ENCODE results near the gene INA. TPM values are rescaled to one million over a fixed set of nuclear protein-coding genes. Genes with fewer than 3 reads are reported as not detected.
A peak's percentile ranks its signal among the peaks of the same experiment; 100 is the strongest.

INA gene
- total RNA-seq, 1 donor from 2014 or later = 2.4 TPM

DNA sequence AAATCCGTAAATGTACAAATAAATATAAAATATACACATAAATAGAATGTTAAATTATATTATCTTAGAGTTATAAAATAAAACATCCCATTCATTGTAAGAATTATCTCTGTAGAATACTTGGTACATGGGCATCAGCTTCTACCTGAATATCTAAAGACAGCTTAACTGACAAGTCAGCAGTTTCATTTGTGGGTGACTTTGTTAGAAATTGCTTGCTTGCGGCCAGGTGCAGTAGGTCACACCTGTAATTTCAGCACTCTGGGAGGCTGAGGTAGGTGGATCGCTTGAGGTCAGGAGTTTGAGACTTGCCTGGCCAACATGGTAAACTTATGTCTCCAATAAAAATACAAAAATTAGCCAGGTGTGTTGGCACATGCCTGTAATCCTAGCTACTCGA lies 59.4 kb downstream of the INA start:
- TF ChIP-seq, protein P1, sequence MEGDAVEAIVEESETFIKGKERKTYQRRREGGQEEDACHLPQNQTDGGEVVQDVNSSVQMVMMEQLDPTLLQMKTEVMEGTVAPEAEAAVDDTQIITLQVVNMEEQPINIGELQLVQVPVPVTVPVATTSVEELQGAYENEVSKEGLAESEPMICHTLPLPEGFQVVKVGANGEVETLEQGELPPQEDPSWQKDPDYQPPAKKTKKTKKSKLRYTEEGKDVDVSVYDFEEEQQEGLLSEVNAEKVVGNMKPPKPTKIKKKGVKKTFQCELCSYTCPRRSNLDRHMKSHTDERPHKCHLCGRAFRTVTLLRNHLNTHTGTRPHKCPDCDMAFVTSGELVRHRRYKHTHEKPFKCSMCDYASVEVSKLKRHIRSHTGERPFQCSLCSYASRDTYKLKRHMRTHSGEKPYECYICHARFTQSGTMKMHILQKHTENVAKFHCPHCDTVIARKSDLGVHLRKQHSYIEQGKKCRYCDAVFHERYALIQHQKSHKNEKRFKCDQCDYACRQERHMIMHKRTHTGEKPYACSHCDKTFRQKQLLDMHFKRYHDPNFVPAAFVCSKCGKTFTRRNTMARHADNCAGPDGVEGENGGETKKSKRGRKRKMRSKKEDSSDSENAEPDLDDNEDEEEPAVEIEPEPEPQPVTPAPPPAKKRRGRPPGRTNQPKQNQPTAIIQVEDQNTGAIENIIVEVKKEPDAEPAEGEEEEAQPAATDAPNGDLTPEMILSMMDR (IDR thresholded peaks at IDR 0.05) = no peak
- Mint-ChIP-seq H3K27ac (ENCODE audit: unreplicated experiment) (no peak overlapping the region), H3K27me3 (ENCODE audit: unreplicated experiment) (no peaks in the 10 kb centered on the region), H3K4me1 (ENCODE audit: unreplicated experiment) (no peaks in the 10 kb centered on the region), H3K4me3 (ENCODE audit: unreplicated experiment) (no peak overlapping the region), H3K36me3 (ENCODE audit: unreplicated experiment) (peaks cover 6% of the 10 kb centered on the region), H3K9me3 (ENCODE audit: unreplicated experiment) (no peaks in the 10 kb centered on the region)
- peak; percentile 21 for DNase-seq (ENCODE audit: extremely low spot score, unreplicated experiment)

Other genes starting within 250 kb of the INA start
- gene NT5C2, start 83.9 kb upstream of the INA start, total RNA-seq = 64.0 and 68.2 TPM in 2 replicates
- gene RPEL1, start 31.3 kb upstream of the INA start, total RNA-seq = not detected in 2 replicates
- 12.3 and 14.2 TPM in 2 replicates for gene PCGF6, start 74.0 kb downstream of the INA start, total RNA-seq
- gene TAF5, start 90.8 kb downstream of the INA start, total RNA-seq = 4.2 and 4.5 TPM in 2 replicates
- 293 and 307 TPM in 2 replicates for gene ATP5MK, start 119.3 kb downstream of the INA start, total RNA-seq
- gene PDCD11, start 119.5 kb downstream of the INA start, total RNA-seq = 32.6 and 35.3 TPM in 2 replicates
- 1.9 and 2.1 TPM in 2 replicates for gene CALHM2, start 175.2 kb downstream of the INA start, total RNA-seq
- gene CALHM1, start 181.8 kb downstream of the INA start, total RNA-seq = not detected in 2 replicates
- gene CALHM3, start 202.1 kb downstream of the INA start, total RNA-seq = not detected in 2 replicates
- gene NEURL1, start 216.6 kb downstream of the INA start, total RNA-seq = 1.0 and 2.5 TPM in 2 replicates

Data from osteocyte (in vitro differentiated cells).